Keratinocyte (primary cell): ENCODE measurements around the gene TTC14.

ENCODE experiments used
- CTCF ChIP-seq, 3 experiments: IDR thresholded peaks in 1 of 3; conservative IDR thresholded peaks in 1 of 3; optimal IDR thresholded peaks in 1 of 3; 2 replicates in 2 of 3; 3 replicates in 1 of 3; pipeline versions ENCODE3 to v1.5.1; 2011; ENCODE audit warnings: low read length in 3 of 3, mild to moderate bottlenecking in 3 of 3, moderate library complexity in 2 of 3, control low read depth in 1 of 3, inconsistent platforms in 1 of 3; ENCODE audit not compliant: insufficient read depth in 2 of 3; ENCODE audit errors: extremely low read depth in 1 of 3
- EZH2 ChIP-seq: IDR thresholded peaks from one replicate; pipeline ENCODE4 v1.6.1; 2012; ENCODE audit warnings: inconsistent platforms, mild to moderate bottlenecking, low read length, moderate library complexity

- TF ChIP-seq CTCF (optimal IDR thresholded peaks at IDR 0.05 in 1 of 3, IDR thresholded peaks at IDR 0.05 in 1 of 3, conservative IDR thresholded peaks at IDR 0.05 in 1 of 3; ENCODE audit: extremely low read depth in 1 of 3, insufficient read depth in 2 of 3, low read length in 3 of 3) (no peak), EZH2 (no peak)
These were observed 9.0 kb downstream of the TTC14 start for GRCh38 chr3:180611006-180611405.
